NCI-H2107 (cell line): ENCODE results near the gene EDARADD.

Experiments
- DNase-seq: peaks from one replicate; lab custom pipeline; 2025; lab: John Stamatoyannopoulos, UW

EDARADD gene

DNA sequence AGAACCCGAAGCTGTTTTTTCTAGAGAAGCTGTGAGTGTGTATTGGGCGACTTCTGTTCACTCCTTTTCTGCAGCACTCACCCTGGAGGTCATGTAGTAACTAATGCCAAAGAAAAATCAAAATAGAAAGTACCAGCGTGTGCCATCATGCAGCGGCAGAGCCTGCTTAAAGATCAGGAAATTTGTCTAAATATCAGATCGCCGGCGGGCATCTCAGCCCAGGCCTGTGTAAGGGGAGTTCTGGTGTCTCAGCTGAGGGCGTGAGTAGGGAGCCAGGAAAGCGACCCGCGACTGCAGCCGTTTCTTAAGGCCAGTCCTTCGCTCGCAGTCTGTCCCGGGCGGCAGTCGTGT is 768 bp downstream of the EDARADD start:
- DNase-seq: no peak

DNA sequence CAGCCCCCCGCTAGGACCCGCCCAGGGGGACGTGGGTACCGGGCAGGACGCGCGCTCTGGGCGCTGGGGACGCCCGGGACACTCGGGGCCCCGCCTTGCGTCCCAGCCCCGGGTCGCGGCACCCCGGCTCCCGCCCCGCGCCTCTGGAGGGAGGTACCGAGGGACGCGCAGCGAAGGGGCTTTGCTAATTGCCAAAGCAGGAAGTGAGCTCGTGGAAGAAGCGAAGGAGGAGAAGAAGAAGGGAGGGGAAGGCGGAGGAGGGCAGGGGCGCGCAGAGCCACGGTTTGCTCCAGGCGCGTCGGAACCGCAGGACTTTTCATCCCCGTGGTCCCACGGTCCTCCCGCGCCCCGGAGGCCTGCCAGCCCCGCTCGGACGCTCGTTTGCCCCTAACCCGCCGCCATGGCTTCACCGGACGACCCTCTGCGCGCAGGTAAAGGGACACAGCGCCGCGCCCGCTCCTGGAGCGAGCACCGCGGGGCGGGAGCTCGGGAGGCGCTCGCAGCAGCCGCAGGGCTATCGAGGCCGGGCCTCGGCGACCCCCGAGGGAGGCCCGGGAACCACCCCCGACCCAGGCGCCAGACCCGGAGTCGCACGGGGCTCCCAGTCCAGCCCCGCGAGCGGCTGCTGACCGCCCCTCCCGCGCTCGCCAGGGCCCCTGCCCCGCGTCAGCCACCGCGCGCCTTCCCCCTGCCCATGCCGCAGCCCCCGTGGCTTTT is 1.3 kb downstream of the EDARADD start:
- no peak for DNase-seq

DNA sequence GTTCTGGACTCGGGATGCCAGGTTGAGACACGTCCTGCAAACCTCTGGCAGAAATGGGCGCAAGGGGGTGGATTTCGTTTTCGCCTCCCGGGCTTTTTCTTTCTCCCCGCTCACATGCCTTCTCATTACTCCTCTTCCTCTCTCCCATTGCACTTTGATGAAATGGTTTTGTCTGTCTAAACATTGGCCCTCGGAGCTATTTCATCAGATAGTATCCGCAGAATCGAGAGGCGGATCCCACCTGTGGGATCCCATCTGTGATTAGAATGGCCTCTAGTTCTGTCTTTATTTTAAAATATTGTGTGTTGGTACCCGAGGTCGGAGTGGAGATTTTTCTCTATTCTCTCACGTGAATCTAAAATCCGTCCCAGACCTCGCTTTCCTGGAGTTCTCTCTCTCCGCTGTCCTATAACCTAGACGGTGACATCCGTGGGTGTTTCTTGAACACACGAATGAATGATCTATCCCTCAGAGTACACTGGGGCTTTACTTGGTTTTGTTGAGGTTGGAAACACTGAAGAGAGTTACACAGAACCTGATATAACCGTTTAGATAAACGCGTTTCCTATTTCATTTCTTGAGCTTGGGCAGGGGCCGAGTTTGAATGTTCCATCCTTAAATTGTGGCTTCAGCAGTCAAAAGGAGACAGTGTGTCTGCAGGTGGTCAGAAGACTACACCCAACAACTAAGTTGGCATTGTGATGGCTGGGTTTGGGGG is 2.0 kb downstream of the EDARADD start:
- no peak for DNase-seq

DNA sequence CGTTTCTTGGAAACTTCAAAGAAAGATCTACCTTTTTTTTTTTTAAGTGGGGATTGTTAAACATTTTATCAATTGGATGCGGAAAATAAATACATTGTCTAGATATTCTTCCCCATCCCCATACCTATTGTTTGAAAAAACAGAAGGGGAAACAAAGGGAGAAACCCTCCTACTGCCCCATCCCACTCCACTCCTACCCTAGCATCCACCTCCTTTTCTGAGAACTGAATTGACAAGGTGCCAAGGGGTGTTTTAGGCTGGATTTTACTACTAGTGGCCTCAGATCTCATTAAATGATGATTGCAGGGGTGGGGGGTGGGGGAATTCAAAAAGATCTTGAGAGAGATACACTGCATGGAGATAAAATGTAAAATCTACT is 2.6 kb downstream of the EDARADD start:
- no peak for DNase-seq

DNA sequence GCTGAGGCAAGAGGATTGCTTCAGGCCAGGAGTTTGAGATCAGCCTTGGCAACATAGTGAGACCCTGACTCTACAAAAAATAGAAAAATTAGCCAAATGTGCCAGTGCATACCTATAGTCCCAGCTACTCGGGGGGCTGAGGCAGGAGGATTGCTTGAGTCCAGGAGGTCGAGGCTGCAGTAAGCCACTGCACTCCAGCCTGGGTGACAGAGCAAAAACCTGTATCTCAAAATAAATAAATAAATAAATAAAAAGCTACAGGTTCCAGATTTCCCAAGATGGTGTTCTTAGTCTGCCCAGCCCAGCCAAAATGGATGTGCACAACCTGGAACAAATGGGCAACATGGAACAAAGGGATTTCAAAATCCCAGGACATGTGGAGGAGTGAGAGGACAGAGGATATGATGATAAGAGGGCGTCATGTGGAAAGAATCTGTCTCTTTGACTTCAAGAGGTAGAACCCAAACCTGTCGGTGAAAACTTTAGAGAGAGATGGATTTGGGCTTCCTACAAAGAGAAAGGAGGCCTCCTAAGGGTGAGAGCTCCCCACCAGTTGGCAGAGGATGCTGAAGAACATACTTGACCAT is 3.2 kb downstream of the EDARADD start:
- DNase-seq: no peak

DNA sequence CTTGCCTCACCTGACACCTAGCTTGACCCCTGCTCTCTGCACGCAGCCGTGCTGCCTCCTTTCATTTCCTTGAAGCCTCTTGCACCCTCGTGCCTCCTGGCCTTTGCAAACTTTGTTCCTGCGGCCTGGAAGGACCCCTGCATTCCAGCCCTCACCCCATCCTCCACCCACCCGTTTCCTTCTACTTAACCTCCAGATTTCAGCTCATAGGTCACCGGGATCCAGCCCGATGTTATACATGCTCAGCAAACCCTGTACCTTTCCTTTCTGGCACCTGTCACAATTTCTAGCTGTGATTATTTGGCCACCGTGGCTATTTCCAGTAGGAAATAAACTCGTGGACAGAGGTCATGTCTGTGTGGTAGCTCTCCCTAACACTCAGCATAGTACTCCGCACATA is 4.5 kb downstream of the EDARADD start:
- DNase-seq: no peak

DNA sequence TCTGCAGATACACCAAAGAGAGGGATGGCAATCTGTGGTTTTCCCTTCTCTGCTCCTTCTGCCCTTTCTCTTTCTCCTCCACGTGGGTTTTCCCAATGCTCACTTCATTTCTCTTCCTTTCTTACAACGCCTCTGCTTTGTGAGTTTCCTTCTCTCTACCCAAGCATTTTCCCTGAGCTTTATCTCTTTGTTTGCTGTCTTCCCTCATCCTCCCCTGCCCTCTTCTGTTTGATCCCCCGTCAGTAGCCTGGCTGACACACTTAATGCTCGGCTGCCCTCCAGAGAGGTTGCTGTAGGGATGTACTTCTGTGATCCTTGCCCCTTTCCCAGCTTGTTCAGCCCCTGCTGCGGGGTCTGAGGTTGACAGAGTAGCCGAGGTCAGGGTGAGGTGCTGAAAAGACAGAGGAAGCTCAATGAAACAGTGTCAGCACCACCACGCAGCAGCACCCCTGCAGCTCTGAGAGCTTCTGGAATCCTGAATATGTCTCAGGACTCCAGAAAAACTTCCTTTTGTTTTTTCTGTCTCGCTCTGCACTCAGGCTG is 6.0 kb downstream of the EDARADD start:
- no peak for DNase-seq

DNA sequence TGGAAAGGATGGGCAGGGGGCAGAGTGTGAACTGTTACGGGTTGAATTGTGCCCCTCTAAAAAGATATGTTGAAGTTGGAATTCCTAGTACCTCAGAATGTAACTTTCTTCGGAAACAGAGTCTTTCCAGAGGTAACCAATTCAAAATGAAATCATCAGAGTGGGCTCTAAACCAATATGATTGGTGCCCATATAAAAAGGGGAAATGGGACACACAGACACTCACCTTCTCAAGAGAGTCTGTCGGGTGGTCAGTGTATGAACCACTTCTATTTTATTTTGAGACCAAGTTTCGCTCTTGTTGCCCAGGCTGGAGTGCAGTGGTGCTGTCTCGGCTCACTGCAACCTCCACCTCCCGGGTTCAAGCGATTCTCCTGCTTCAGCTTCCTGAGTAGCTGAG is 7.6 kb downstream of the EDARADD start:
- no peak for DNase-seq

DNA sequence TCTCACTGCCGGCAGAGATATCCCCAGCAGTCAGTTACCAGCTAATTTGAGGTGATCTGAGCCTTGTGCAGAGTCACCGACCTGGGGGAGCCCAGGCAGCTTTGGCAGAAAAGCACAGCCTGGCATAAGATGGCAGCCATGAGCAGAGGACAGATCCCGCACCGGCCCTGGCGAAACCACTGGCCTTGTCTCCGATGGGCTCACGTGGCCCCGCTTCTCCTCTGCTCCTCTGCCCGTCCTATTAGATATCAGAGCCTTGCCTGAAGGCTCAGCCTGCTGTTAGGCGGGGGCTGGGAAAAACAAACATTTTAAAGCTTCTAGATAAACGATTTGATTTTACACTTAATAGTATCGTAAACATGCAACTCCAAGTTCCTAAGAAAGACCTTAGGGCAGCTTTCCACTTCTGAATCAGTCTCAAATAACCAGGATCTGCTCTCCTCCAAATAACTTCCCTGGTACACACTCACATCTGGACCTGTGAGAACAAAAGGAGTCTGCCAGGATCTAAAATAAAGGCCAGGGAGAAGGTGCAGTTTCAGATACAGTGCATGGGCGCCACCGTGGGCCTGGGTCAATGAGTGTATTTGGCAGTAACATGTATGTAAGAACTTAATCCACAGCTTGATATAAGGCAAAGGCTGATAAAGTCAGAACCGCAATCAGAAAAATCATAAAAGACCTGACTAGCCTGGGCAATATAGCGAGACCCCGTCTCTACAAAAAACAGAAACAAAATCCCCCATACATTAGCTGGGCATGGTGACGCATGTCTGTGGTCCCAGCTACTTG is 10.0 kb downstream of the EDARADD start:
- DNase-seq: no peak

DNA sequence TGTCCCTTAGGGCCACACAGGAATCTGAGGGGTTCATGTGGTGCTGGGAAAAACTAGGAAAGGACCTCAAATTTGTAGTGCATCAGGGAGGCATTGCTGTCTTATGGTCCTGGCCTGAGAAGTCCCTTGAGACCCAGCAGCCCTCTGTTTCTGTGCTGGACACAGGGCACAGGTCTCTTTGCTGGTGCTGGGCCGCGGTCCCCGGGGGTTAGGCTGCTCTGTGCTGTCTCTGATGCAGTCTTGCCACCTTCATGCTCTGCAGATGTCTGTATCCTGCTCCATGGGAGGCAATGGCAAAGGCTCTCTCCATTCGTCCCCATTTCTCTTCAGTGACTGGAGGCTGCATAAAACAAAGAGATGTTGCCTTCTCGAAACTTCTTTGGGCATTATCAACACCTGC is 13.0 kb downstream of the EDARADD start:
- DNase-seq: no peak

DNA sequence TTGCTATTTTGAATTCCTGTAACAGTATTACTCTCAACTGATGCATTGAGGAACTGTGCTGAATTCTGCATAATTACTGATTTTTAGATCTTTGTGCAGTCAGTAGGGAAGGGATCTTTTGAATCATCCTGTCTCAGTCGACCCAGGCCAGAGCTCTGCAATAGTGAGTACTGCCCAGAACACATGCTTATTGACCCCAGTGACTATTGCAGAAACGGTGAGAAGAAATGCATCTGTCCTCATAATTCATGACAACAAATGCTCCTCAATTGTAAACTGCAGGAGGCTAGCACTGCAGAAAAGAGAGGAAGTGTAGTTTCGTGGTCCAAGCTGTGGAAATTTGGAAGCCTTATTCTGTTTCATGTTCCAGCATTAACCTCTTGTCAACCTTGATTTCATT is 19.6 kb downstream of the EDARADD start:
- DNase-seq: no peak

DNA sequence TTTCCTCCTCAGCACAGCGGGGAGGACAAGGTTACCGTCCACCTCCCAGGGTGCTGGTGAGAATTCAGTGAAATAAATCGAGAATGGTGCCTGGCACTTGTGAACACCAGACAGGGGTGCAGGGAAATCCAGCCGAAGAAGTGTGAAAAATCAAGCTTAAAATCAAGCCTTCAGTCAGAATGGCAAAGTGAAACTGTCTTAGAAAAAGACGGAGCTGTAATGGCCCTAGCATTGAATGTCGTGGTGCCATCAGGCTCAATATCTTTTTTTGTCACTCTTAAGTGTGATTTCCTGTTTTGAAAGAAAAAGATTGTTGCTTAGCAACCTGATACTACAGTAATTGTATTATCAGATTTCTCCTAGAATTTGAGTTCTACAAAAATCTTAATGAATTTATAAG is 22.1 kb downstream of the EDARADD start:
- DNase-seq: no peak

DNA sequence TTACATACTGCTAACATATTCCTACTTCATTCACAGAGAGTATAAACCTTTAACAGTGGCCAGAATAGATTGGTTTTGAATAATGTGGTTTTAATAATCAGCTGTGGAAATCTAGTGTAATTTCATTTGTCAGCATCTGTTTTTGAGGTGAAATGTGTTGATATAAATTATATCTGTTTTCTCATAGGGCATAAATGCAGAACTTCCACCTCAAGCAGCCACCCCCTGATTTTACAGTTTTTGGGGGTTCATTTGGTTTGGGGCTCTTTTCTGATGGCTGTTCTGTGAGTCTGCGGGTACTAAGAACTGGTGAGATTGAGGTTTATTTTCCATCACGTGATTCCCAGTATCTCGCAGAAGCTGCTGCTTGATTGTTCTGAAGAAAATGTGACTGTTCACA is 23.2 kb downstream of the EDARADD start:
- DNase-seq: no peak

DNA sequence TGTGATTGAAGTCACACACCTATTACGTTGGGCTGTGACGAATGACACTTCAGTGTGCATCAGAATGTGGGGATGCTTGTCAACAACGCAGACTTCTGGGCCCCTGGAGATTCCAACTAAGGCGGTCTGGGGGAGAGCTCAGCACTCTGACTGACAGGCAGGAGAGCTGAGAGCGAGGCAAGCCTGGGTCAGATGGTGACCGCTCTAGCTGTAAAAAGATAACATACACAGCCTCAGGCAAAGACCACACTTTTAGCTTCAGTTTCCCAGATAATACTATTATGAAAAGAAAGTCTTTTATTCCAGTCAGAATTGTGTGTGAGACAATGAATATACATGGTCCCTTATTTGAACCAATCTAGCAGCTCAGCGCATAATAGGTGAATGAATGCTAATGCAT is 25.4 kb downstream of the EDARADD start:
- no peak for DNase-seq

DNA sequence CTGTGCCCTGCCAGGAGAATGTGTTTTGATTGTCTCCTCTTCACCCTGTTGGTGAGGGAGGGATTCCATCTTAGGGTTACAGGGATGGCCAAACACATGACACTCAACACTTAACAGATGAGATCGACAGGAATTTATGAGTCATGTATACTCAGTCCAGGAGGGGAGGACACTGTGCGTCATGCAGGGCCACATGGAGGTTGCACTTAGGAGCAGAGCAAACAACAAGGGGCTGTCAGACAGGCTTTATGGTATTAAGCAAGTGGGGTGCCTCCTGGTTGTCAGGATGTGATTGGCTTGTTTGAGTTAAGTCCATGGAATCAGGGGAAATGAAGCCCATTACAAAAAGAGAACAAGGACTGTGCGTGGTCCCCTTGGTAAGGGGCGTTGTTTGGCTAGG is 26.9 kb downstream of the EDARADD start:
- DNase-seq: no peak

DNA sequence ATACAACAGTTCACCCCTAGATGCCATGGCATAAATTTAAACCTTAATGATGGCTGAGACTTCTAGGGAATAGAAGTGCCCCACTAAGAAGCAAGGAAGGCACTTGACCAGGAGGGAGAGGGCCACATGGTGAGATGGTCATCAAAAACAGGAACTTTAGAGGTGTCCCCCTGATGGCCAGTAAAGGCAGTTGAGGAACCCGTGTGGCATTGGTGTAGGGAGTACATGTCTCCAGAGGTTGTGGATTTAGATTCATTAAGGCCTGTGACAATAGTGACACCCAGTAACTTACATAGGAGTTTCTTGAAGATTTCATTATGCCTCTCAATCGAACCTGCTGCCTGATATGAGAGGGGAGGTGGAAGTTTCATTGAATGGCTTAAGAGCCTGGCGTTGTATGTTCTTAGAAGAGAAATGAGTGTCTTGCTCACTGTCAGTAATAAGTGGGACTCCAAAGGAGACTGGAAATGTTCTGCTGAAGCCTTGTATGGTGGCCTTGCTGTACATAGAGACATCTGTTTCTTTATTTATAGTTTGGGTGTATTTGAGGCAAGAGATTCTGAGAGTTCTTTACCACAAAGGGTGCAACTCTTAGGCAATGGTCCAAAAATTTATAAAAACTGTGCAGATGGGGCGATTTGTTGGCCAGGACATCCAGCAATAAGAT is 27.9 kb downstream of the EDARADD start:
- DNase-seq: no peak

DNA sequence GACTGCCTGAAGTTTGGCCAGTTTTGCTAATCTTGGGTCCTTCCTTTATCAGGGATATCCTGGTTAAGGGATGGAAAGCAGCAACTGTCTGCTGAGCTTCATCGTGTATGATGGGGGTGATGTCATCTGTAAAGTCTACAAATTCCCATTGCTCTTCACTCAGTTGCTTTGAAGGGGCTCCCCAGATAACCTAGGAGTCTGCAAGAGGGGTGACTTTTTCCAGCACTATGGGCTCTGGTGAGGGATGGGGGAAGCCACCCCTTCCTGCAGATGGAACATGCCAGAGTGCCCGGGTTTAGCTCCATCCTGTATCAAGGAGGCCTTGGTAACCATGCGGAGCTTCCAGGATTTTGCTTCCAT is 28.4 kb downstream of the EDARADD start:
- no peak for DNase-seq

DNA sequence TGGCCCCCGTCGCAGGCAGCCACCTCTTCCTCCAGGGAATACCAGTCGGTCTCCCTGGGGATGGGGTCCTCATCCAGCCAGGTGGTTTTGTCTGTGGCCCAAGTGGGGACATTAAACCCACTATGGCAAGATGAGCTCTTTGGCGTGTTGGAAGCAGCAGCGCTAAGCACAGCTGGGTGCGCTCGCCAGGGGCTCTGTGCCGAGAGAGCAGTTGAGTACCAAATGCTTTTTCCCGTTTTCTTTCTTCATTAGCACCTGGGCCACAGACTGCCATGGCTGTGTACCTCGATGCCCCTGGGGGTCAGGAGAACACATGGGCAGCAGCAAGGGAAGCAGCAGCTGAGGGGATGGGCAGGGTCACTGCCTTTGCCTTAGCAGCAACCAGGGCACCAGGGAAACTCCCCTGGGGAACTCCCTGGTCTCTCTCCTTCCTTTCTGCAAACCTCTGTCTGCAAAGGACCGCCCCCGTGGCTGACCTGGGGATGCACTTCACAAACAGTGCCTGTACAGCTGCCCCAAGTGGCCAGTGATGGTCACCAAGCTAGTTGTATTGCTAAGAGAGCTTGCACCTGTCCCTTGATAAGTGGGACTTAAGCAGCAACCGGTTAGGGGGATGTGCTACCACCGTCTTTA is 31.1 kb downstream of the EDARADD start:
- peak; percentile 22 for DNase-seq

DNA sequence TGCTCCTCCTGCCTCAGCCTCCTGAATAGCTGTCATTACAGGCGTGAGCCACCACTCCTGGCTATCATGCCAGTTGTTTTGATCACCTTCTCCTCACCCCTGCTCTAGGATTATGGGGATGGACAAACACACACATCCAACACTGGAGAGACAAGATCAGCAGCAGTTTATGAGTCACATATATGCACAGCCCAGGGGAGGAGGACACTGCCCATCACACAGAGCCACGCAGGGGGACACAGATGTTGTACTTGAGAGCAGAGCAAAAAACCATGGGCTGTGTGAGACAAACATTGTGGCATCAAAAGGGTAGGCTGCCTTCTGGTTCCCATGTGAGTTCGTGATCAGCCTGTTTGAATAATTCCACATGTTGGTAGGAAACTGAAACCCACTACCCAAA is 32.1 kb downstream of the EDARADD start:
- no peak for DNase-seq

DNA sequence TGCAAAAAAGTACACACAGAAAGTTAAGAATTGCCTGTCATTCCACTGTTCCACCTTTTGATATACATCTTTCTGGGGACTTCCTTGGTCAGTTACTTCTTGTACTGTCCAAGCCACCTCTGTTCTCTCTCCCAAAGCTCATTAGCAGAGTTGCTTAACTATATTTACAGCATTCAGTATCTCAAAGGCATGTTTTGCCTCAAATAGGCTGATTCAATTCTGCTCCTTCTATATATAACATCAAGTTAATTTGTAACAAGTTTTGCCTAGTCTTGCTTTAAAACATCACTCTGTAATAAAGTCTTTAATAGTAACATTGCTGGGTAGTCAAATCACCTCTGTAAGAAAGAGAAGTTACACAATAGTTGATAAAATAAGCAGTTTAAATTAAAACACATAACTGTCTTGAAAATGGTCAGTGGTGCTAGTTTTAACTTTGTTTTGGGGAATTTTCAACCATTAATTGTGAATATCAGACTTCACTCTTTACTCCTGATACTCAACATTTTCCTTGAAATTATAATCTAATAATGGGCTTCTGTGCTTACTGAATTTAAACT is 35.7 kb downstream of the EDARADD start:
- no peak for DNase-seq

DNA sequence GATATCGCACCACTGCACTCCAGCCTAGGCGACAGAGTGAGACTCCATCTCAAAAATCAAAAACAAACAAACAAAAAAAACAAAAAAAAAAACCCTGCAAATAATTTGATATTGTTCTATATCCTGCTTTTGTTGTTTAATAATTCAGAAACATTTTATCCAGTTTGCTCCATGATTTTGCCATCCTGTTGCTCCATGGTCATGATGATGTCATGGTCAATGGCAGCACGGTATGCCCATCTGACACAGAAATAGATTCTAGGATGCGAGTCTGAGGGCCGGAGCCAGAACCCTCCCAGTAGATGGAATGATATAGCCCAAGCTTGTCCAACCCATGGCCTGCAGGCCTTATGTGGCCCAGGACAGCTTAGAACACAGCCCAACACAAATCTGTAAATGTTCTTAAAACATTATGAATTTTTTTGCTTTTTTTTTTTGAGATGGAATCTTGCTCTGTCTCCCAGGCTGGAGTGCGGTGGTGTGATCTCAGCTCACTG is 39.8 kb downstream of the EDARADD start:
- no peak for DNase-seq
